ENCODE results near the gene OSBPL1A.
"Not testable (repeated sequence)": the region's sequence is repeated elsewhere in the genome, so short reads cannot be mapped to it uniquely, and the experiment has no call there.

OSBPL1A gene

GRCh38 chr18:24396082-24396633 is 1.5 kb downstream of the OSBPL1A start:
- DNase-seq = no peak

GRCh38 chr18:24395049-24395795 is 2.4 kb downstream of the OSBPL1A start:
- no peak for DNase-seq

- DNase-seq = no peak
Measured at GRCh38 chr18:24388957-24389356, 8.7 kb downstream of the OSBPL1A start.

- no peak for DNase-seq
Measured at GRCh38 chr18:24386681-24387080, 10.9 kb downstream of the OSBPL1A start.

GRCh38 chr18:24381126-24381525 is 16.5 kb downstream of the OSBPL1A start:
- DNase-seq = no peak

- DNase-seq = no peak
Measured at GRCh38 chr18:24380163-24380747, 17.4 kb downstream of the OSBPL1A start.

- DNase-seq = no peak
Measured at GRCh38 chr18:24378598-24378997, 19.0 kb downstream of the OSBPL1A start.

GRCh38 chr18:24376531-24376930 is 21.1 kb downstream of the OSBPL1A start:
- not testable (repeated sequence) for DNase-seq

GRCh38 chr18:24373328-24373727 is 24.3 kb downstream of the OSBPL1A start:
- no peak for DNase-seq

- DNase-seq = no peak
Measured at GRCh38 chr18:24372279-24372872, 25.2 kb downstream of the OSBPL1A start.

GRCh38 chr18:24370120-24370519 is 27.5 kb downstream of the OSBPL1A start:
- no peak for DNase-seq

- DNase-seq = no peak
Measured at GRCh38 chr18:24369426-24369825, 28.2 kb downstream of the OSBPL1A start.

GRCh38 chr18:24368749-24369148 is 28.9 kb downstream of the OSBPL1A start:
- no peak for DNase-seq

- DNase-seq = no peak
Measured at GRCh38 chr18:24366328-24366727, 31.3 kb downstream of the OSBPL1A start.

- no peak for DNase-seq
Measured at GRCh38 chr18:24364177-24364576, 33.4 kb downstream of the OSBPL1A start.

GRCh38 chr18:24362757-24363156 is 34.9 kb downstream of the OSBPL1A start:
- no peak for DNase-seq

GRCh38 chr18:24359787-24360530 is 37.7 kb downstream of the OSBPL1A start:
- not testable (repeated sequence) for DNase-seq

- no peak for DNase-seq
Measured at GRCh38 chr18:24354278-24354677, 43.3 kb downstream of the OSBPL1A start.

- no peak for DNase-seq
Measured at GRCh38 chr18:24346254-24346653, 51.4 kb downstream of the OSBPL1A start.

- DNase-seq = no peak
Measured at GRCh38 chr18:24344509-24344908, 53.1 kb downstream of the OSBPL1A start.

GRCh38 chr18:24342347-24342746 is 55.3 kb downstream of the OSBPL1A start:
- DNase-seq = no peak

- no peak for DNase-seq
Measured at GRCh38 chr18:24341361-24341760, 56.3 kb downstream of the OSBPL1A start.

- no peak for DNase-seq
Measured at GRCh38 chr18:24333084-24333483, 64.5 kb downstream of the OSBPL1A start.
